NB4 (cell line): ENCODE data around the gene PRPS1.

ENCODE experiments used
- CTCF ChIP-seq: IDR thresholded peaks from one replicate; pipeline ENCODE4 v1.5.1; 2012; ENCODE audit warnings: low read depth, low read length
- MAX ChIP-seq: IDR thresholded peaks from 2 replicates; pipeline ENCODE4 v1.6.1; 2011; ENCODE audit warnings: low read depth, low read length
- MYC ChIP-seq: IDR thresholded peaks from 2 replicates; pipeline ENCODE4 v1.6.1; 2011; ENCODE audit warnings: low read depth, low read length
- POLR2A ChIP-seq: IDR thresholded peaks from 2 replicates; pipeline ENCODE4 v1.6.1; 2011; ENCODE audit warnings: mild to moderate bottlenecking; ENCODE audit not compliant: insufficient read length; ENCODE audit errors: extremely low read depth

- TF ChIP-seq MAX, result no peak
- no peak for TF ChIP-seq POLR2A
- no peak for TF ChIP-seq CTCF
- no peak for TF ChIP-seq MYC
Measured at GRCh38 chrX:107683931-107684330, 55.6 kb downstream of the PRPS1 start.
